AG20443 (cell line): ENCODE data around the gene FAM240A.
"Not testable (repeated sequence)": the region's sequence is repeated elsewhere in the genome, so short reads cannot be mapped to it uniquely, and the experiment has no call there.

ENCODE experiments used
- DNase-seq: peaks from one replicate; pipeline ENCODE4 v3.0.0; 2012; ENCODE audit warnings: low spot score, mixed read lengths

FAM240A gene

GRCh38 chr3:46612324-46612723 is at the start of gene FAM240A:
Gene FAM240A (plus strand): TSS chr3:46612525. CDS start chr3:46612684, 159 bp downstream.
- peak; percentile 49 for DNase-seq

GRCh38 chr3:46564190-46565021 is 47.9 kb upstream of the FAM240A start:
- peak; percentile 47 for DNase-seq

GRCh38 chr3:46565077-46565476 is 47.2 kb upstream of the FAM240A start:
- DNase-seq, result no peak

- peak; percentile 36 for DNase-seq
Observed at GRCh38 chr3:46565607-46566039, 46.7 kb upstream of the FAM240A start.

GRCh38 chr3:46566040-46566641 is 46.2 kb upstream of the FAM240A start, which contains the start of gene LRRC2:
Gene LRRC2 (minus strand): TSS chr3:46566302. CDS start chr3:46551591, 14,711 bp downstream.
- peak; percentile 85 for DNase-seq

- DNase-seq, result no peak
Observed at GRCh38 chr3:46571684-46572083, 40.6 kb upstream of the FAM240A start.

- DNase-seq, result no peak
Observed at GRCh38 chr3:46573701-46574100, 38.6 kb upstream of the FAM240A start.

GRCh38 chr3:46574243-46574646 is 38.1 kb upstream of the FAM240A start:
- no peak for DNase-seq

GRCh38 chr3:46574881-46575576 is 37.3 kb upstream of the FAM240A start:
- DNase-seq, result no peak

GRCh38 chr3:46575577-46576222 is 36.6 kb upstream of the FAM240A start:
- no peak for DNase-seq

GRCh38 chr3:46576386-46576785 is 35.9 kb upstream of the FAM240A start:
- no peak for DNase-seq

GRCh38 chr3:46576879-46577278 is 35.4 kb upstream of the FAM240A start:
- DNase-seq, result no peak

GRCh38 chr3:46577580-46578249 is 34.6 kb upstream of the FAM240A start:
- DNase-seq, result not testable (repeated sequence)

- no peak for DNase-seq
Observed at GRCh38 chr3:46578973-46579755, 33.2 kb upstream of the FAM240A start.

- DNase-seq, result no peak
Observed at GRCh38 chr3:46579756-46580286, 32.5 kb upstream of the FAM240A start.

- no peak for DNase-seq
Observed at GRCh38 chr3:46580675-46581074, 31.6 kb upstream of the FAM240A start.

- no peak for DNase-seq
Observed at GRCh38 chr3:46584598-46585467, 27.5 kb upstream of the FAM240A start.

- DNase-seq, result no peak
Observed at GRCh38 chr3:46585799-46586693, 26.3 kb upstream of the FAM240A start.
